Measurements from ENCODE around the gene ZNF469. TPM values are rescaled to one million over a fixed set of nuclear protein-coding genes. Genes with fewer than 3 reads are reported as not detected.

Gene ZNF469
- total and polyA plus RNA-seq, 2 of the 13 experiments (the other 11 are each of a cell fraction or from before 2014, with no cell fraction given): not detected

DNA sequence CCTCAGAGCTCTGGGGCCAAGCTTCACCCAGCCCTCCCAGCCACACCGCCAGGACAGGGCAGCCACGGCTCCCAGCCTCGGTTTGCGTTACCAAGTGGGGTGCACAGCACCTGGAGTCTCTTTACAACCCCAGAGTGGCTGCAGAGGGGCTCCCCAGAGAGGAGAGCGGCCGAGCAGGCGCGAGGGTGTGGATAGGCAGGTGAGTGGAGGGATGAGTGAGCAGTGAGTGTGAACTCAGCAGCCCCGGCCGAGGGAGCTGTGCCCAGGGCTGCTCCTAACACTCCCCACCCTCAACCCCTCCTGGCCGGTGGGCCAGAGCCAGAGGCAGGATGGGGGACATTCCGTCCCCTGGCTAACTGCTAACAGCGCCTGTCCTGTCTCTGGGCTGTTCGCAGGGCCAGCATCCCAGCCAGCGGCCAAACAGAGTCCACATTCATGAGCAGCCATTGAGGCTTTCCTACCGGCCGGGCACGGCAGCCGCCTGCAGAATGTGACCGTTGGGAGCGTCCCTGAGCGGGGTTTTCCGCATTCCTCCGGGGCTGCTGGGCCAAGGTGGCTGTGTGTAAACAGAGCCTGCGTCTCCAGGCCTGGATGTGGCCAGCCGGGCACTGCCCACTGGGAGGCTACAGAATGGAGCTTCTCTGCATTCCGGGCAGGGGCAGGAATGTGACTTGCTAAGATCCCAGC is 5.3 kb downstream of the ZNF469 start (continued):
- TF ChIP-seq, protein P1, sequence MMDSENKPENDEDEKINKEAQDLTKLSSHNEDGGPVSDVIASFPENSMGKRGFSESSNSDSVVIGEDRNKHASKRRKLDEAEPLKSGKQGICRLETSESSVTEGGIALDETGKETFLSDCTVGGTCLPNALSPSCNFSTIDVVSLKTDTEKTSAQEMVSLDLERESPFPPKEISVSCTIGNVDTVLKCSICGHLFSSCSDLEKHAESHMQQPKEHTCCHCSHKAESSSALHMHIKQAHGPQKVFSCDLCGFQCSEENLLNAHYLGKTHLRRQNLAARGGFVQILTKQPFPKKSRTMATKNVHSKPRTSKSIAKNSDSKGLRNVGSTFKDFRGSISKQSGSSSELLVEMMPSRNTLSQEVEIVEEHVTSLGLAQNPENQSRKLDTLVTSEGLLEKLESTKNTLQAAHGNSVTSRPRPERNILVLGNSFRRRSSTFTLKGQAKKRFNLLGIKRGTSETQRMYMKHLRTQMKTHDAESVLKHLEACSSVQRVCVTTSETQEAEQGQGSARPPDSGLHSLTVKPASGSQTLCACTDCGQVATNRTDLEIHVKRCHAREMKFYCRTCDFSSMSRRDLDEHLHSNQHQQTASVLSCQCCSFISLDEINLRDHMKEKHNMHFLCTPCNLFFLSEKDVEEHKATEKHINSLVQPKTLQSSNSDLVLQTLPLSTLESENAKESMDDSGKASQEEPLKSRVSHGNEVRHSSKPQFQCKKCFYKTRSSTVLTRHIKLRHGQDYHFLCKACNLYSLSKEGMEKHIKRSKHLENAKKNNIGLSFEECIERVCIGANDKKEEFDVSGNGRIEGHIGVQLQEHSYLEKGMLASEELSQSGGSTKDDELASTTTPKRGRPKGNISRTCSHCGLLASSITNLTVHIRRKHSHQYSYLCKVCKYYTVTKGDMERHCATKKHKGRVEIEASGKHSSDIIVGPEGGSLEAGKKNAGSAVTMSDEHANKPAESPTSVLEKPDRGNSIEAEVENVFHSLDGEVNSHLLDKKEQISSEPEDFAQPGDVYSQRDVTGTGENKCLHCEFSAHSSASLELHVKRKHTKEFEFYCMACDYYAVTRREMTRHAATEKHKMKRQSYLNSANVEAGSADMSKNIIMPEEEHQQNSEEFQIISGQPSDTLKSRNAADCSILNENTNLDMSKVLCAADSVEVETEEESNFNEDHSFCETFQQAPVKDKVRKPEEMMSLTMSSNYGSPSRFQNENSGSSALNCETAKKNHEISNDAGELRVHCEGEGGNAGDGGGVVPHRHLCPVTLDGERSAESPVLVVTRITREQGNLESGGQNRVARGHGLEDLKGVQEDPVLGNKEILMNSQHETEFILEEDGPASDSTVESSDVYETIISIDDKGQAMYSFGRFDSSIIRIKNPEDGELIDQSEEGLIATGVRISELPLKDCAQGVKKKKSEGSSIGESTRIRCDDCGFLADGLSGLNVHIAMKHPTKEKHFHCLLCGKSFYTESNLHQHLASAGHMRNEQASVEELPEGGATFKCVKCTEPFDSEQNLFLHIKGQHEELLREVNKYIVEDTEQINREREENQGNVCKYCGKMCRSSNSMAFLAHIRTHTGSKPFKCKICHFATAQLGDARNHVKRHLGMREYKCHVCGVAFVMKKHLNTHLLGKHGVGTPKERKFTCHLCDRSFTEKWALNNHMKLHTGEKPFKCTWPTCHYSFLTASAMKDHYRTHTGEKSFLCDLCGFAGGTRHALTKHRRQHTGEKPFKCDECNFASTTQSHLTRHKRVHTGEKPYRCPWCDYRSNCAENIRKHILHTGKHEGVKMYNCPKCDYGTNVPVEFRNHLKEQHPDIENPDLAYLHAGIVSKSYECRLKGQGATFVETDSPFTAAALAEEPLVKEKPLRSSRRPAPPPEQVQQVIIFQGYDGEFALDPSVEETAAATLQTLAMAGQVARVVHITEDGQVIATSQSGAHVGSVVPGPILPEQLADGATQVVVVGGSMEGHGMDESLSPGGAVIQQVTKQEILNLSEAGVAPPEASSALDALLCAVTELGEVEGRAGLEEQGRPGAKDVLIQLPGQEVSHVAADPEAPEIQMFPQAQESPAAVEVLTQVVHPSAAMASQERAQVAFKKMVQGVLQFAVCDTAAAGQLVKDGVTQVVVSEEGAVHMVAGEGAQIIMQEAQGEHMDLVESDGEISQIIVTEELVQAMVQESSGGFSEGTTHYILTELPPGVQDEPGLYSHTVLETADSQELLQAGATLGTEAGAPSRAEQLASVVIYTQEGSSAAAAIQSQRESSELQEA (CRISPR knock-in tag; IDR thresholded peaks at IDR 0.05; ENCODE audit: not compliant biosample characterization): no peak
- TF ChIP-seq ZNF10 (CRISPR knock-in tag; IDR thresholded peaks at IDR 0.05; ENCODE audit: borderline replicate concordance, low read depth): no peak
- no peak for TF ChIP-seq SKI (IDR thresholded peaks at IDR 0.05; ENCODE audit: partially characterized antibody)
- TF ChIP-seq, protein P2, sequence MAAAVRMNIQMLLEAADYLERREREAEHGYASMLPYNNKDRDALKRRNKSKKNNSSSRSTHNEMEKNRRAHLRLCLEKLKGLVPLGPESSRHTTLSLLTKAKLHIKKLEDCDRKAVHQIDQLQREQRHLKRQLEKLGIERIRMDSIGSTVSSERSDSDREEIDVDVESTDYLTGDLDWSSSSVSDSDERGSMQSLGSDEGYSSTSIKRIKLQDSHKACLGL (CRISPR knock-in tag; IDR thresholded peaks at IDR 0.05): no peak
- TF ChIP-seq, protein P3, sequence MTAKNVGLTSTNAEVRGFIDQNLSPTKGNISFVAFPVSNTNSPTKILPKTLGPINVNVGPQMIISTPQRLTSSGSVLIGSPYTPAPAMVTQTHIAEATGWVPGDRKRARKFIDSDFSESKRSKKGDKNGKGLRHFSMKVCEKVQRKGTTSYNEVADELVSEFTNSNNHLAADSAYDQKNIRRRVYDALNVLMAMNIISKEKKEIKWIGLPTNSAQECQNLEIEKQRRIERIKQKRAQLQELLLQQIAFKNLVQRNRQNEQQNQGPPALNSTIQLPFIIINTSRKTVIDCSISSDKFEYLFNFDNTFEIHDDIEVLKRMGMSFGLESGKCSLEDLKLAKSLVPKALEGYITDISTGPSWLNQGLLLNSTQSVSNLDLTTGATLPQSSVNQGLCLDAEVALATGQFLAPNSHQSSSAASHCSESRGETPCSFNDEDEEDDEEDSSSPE (CRISPR knock-in tag; IDR thresholded peaks at IDR 0.05): no peak
- TF ChIP-seq KAT8 (CRISPR knock-in tag; IDR thresholded peaks at IDR 0.05): no peak
- no peak for TF ChIP-seq STAG1 (CRISPR knock-in tag; IDR thresholded peaks at IDR 0.05)
- peak; percentile 86 for TF ChIP-seq ELF1 (CRISPR knock-in tag; IDR thresholded peaks at IDR 0.05)
- TF ChIP-seq NCOA5 (CRISPR knock-in tag; IDR thresholded peaks at IDR 0.05): no peak
- TF ChIP-seq, protein P4, sequence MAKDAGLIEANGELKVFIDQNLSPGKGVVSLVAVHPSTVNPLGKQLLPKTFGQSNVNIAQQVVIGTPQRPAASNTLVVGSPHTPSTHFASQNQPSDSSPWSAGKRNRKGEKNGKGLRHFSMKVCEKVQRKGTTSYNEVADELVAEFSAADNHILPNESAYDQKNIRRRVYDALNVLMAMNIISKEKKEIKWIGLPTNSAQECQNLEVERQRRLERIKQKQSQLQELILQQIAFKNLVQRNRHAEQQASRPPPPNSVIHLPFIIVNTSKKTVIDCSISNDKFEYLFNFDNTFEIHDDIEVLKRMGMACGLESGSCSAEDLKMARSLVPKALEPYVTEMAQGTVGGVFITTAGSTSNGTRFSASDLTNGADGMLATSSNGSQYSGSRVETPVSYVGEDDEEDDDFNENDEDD (CRISPR knock-in tag; IDR thresholded peaks at IDR 0.05; ENCODE audit: borderline replicate concordance): no peak
- TF ChIP-seq, protein P5, sequence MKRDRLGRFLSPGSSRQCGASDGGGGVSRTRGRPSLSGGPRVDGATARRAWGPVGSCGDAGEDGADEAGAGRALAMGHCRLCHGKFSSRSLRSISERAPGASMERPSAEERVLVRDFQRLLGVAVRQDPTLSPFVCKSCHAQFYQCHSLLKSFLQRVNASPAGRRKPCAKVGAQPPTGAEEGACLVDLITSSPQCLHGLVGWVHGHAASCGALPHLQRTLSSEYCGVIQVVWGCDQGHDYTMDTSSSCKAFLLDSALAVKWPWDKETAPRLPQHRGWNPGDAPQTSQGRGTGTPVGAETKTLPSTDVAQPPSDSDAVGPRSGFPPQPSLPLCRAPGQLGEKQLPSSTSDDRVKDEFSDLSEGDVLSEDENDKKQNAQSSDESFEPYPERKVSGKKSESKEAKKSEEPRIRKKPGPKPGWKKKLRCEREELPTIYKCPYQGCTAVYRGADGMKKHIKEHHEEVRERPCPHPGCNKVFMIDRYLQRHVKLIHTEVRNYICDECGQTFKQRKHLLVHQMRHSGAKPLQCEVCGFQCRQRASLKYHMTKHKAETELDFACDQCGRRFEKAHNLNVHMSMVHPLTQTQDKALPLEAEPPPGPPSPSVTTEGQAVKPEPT (CRISPR knock-in tag; IDR thresholded peaks at IDR 0.05; ENCODE audit: low read depth): no peak
- peak; percentile 14; the same call in 1 of the 2 replicates for TF ChIP-seq RXRA (CRISPR knock-in tag; IDR thresholded peaks at IDR 0.05)
- no peak for TF ChIP-seq RFX1 (IDR thresholded peaks at IDR 0.05)
